LNCaP clone FGC (cell line): ENCODE results near the gene GALNT7.
A peak's percentile ranks its signal among the peaks of the same experiment; 100 is the strongest.

ENCODE experiments used
- DNase-seq: peaks from one replicate; pipeline ENCODE4 v3.0.0-alpha.2; 2011; ENCODE audit warnings: low read depth
- H3K4me3 ChIP-seq: 2 replicates; pipeline ENCODE4 v1.5.1; 2011; ENCODE audit warnings: mild to moderate bottlenecking, low read depth, low read length, control low read depth
- TF ChIP-seq, protein P1 (sequence below): IDR thresholded peaks from 2 replicates; pipeline ENCODE4 v1.5.1; 2012; ENCODE audit warnings: mild to moderate bottlenecking; ENCODE audit not compliant: control insufficient read depth, insufficient read depth; ENCODE audit errors: extremely low read depth

GALNT7 gene

DNA sequence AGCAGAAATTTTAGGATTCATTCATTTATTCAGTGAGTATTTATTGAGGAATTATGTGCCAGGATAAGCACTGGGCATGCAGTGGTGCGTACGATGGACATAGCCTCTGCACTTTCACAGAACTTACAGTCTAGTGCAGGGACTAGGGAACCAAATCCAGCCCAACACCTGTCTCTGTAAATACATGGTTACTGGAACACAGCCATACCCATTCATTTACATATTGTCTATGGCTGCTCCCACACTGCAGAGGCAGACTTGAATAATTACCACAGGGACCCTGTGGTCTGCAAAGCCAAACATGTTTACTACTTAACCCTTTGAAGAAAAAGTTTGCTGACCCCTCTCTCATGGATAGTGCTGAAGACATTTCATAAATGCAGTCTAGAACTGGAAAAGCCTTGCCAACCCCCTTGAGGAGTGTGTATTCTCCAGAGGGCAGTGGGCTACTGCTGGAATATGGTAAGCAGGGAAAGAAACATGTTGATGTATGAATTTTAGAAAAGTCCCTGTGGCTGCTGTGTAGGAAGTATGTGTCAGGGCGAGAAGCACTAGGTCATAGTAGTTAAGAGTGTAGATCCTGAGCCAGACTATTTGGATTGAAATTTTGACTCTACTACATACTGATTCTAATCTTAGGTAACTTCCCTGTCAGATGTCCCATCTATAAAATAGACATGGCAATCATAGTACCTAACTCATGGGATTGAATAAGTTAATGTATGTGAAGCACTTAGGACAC is 75.5 kb downstream of the GALNT7 start:
- TF ChIP-seq, protein P1, sequence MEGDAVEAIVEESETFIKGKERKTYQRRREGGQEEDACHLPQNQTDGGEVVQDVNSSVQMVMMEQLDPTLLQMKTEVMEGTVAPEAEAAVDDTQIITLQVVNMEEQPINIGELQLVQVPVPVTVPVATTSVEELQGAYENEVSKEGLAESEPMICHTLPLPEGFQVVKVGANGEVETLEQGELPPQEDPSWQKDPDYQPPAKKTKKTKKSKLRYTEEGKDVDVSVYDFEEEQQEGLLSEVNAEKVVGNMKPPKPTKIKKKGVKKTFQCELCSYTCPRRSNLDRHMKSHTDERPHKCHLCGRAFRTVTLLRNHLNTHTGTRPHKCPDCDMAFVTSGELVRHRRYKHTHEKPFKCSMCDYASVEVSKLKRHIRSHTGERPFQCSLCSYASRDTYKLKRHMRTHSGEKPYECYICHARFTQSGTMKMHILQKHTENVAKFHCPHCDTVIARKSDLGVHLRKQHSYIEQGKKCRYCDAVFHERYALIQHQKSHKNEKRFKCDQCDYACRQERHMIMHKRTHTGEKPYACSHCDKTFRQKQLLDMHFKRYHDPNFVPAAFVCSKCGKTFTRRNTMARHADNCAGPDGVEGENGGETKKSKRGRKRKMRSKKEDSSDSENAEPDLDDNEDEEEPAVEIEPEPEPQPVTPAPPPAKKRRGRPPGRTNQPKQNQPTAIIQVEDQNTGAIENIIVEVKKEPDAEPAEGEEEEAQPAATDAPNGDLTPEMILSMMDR, result no peak
- DNase-seq, result no peak
- H3K4me3 ChIP-seq, result no peak overlapping the region

DNA sequence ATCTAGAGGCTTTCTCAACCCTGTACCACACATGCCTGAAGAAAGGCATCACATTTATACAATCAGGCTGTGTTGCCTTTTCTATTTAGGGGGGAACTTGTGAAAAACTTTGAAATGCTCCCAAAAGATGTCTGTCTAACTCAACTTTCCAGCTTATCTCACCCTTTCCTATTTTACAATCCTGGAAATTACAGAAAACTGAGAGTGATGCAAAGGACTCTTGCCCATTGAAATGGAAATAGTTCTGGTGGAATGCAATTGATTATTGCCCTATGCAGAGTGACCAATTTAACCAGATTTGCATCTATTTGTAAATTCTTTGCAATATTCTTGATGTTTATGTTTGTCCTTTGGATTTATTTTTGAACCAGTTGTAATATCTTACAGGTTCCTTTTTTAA is 77.3 kb downstream of the GALNT7 start:
- TF ChIP-seq, protein P1, result no peak
- no peak overlapping the region for H3K4me3 ChIP-seq
- no peak for DNase-seq

DNA sequence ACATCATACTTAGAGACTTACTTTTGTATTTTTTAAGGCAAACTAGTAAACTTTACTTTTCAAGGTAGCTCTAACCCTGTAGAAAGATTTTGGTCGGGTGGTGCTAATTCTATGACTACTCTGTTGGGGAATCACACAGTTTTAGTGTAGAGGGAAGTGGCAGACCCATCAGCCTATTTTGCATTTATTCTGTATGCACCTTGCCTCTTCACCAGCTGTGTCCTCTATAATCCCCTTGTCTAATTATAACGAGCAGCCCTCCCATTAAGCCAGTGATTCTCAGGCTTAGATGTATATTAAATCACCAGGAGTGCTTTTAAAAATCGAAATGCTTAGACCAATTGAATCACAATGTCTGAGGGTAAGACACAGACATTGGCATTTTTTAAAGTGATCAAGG is 78.1 kb downstream of the GALNT7 start:
- no peak overlapping the region for H3K4me3 ChIP-seq
- DNase-seq, result no peak

DNA sequence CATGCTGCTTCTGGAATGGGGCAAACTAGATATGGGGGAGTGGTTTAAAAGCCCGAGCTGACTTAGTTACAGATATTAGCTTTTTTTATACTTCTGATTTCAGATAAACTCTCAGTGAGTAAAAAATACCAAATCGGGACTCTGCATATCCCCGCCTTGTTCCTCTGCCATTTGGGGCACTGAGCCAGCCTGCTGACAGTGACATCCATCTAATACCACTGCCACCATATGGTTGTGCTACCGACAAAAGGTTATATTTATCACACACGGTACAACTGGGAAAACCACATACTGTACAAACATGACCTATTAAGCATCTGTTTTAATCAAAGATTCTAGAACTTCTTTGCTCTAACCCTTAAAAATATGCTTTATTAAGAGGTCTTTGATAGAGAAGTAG is 78.7 kb downstream of the GALNT7 start:
- no peak overlapping the region for H3K4me3 ChIP-seq
- TF ChIP-seq, protein P1, result no peak
- DNase-seq, result no peak

More for the DNA sequence above, 78.1 kb downstream of the GALNT7 start:
- TF ChIP-seq, protein P1, result no peak

DNA sequence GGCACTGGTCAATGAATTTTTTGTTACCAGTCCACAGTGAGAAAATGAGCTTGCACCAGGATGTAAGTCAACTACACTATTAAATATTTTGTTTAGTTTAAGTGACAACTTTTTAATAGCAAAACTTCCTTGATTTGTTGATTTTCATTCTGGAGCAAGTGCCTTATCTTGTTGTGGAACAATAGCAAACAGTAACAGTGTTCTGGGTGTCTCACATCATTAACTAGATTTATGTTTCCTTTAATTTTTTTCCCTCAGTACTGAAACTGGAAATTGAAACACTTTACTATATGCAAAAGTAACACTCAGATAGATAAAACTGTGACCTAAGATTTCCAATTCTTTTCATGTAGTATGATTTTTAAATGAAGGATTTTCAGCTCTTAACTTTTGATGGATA is 80.1 kb downstream of the GALNT7 start:
- TF ChIP-seq, protein P1, result no peak
- DNase-seq, result no peak
- H3K4me3 ChIP-seq, result no peak overlapping the region

DNA sequence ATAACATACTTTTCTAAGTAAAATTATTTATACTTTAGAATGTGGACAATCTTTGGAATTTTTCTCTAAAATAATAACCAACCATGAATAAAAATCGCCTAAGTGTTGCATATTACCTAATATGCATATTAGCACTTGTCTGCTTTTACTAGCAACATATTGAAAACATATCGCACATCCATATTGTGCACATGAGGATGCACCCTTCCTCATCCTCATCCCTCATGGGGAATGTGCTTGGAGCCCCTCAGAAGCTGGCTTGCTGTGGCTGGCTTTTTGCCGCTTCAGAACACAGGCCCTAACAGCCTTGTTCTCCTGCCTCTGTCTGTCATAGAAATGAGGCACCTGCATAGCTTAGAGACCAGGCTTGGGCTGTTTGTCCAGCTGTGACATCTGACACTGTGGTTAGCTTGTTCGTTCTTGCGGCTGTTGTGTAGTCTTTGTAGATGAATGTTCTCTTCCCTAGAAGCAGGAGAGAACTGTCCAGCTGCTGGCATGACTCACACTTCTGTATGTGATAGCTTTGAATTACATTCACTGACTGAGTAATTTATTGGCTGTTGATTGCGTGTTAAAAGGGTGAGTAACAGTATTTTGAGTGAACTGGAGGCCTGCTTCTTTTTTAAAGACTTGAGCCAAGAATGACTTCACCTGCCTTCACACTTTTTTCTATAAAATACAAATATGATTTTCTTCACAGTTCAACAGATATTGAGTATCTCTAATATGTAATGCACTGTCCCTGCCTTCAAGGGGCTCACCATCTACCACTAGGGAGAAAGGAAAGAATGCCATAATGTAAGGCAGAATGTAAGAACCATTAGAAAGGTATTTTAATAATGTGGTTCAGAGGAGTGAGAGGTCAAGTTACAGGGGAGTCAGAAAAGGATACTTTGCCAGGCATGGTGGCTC is 83.7 kb downstream of the GALNT7 start:
- TF ChIP-seq, protein P1, result no peak
- DNase-seq, result peak; percentile 75

More for the DNA sequence above, 83.7 kb downstream of the GALNT7 start:
- H3K4me3 ChIP-seq, result no peak overlapping the region
